Mesenchymal stem cell (in vitro differentiated cells and primary cell): Measurements from ENCODE around the gene CFAP70.

ENCODE experiments used
- DNase-seq: peaks from one replicate; pipeline ENCODE4 v3.0.0-alpha.2; 2013
- H2AFZ ChIP-seq: one replicate; pipeline ENCODE4 v1.6.1; 2013; ENCODE audit warnings: low read depth, mild to moderate bottlenecking, control low read depth, inconsistent platforms, low read length, moderate library complexity
- H2AK5ac ChIP-seq: 2 replicates; pipeline ENCODE4 v1.6.1; 2013; ENCODE audit warnings: low read length, moderate library complexity, mild to moderate bottlenecking, inconsistent platforms; ENCODE audit not compliant: severe bottlenecking
- H2BK120ac ChIP-seq: one replicate; pipeline ENCODE4 v1.6.1; 2013; ENCODE audit warnings: low read depth, mild to moderate bottlenecking, inconsistent platforms, low read length, moderate library complexity
- H2BK12ac ChIP-seq, 2 experiments: one replicate each; pipeline ENCODE4 v1.6.1; 2013; ENCODE audit warnings: inconsistent platforms in 2 of 2, low read length in 2 of 2, mild to moderate bottlenecking in 2 of 2, moderate library complexity in 2 of 2, control low read depth in 1 of 2
- H2BK15ac ChIP-seq: one replicate; pipeline ENCODE4 v1.6.1; 2013; ENCODE audit warnings: mild to moderate bottlenecking, low read depth, inconsistent platforms; ENCODE audit not compliant: poor library complexity, severe bottlenecking
- H2BK5ac ChIP-seq: 2 replicates; pipeline ENCODE4 v1.6.1; 2013; ENCODE audit warnings: low read depth, mild to moderate bottlenecking, low read length, control low read depth, inconsistent platforms; ENCODE audit not compliant: poor library complexity, severe bottlenecking
- H3K14ac ChIP-seq, 2 experiments: one replicate each; pipeline ENCODE4 v1.6.1; 2013; ENCODE audit warnings: inconsistent platforms in 2 of 2, low read length in 2 of 2, control low read depth in 1 of 2, mild to moderate bottlenecking in 1 of 2, moderate library complexity in 1 of 2
- H3K18ac ChIP-seq, 2 experiments: one replicate each; pipeline ENCODE4 v1.6.1; 2013; ENCODE audit warnings: inconsistent platforms in 2 of 2, low read length in 2 of 2, control low read depth in 1 of 2, low read depth in 1 of 2, mild to moderate bottlenecking in 1 of 2
- H3K23ac ChIP-seq, 2 experiments: one replicate each; pipeline ENCODE4 v1.6.1; 2013; ENCODE audit warnings: inconsistent platforms in 2 of 2, low read length in 2 of 2, mild to moderate bottlenecking in 2 of 2, moderate library complexity in 2 of 2, control low read depth in 1 of 2
- H3K27ac ChIP-seq: 2 replicates; pipeline ENCODE4 v1.5.1; 2013; ENCODE audit warnings: mild to moderate bottlenecking, moderate library complexity, low read length, control low read depth, inconsistent platforms; ENCODE audit not compliant: poor library complexity, severe bottlenecking
- H3K27me3 ChIP-seq, 2 experiments: 2 replicates each; pipeline versions ENCODE4 v1.6.1 to v1.7.0; 2013; ENCODE audit warnings: low read length in 2 of 2, mild to moderate bottlenecking in 2 of 2, moderate library complexity in 2 of 2, control low read depth in 1 of 2, inconsistent platforms in 1 of 2; ENCODE audit not compliant: control insufficient read depth in 1 of 2, insufficient read depth in 1 of 2
- H3K36me3 ChIP-seq, 2 experiments: 2 replicates each; pipeline versions ENCODE4 v1.6.1 to v1.7.0; 2013; ENCODE audit warnings: low read length in 2 of 2, control low read depth in 1 of 2, inconsistent platforms in 1 of 2, low read depth in 1 of 2, mild to moderate bottlenecking in 1 of 2; ENCODE audit not compliant: insufficient read depth in 2 of 2, control insufficient read depth in 1 of 2
- H3K4ac ChIP-seq, 2 experiments: one replicate each; pipeline ENCODE4 v1.6.1; 2013; ENCODE audit warnings: inconsistent platforms in 2 of 2, low read length in 2 of 2, mild to moderate bottlenecking in 2 of 2, moderate library complexity in 2 of 2, control low read depth in 1 of 2, low read depth in 1 of 2
- H3K4me1 ChIP-seq: 2 replicates; pipeline ENCODE4 v1.6.1; 2013; ENCODE audit warnings: low read depth, low read length, control low read depth; ENCODE audit not compliant: control insufficient read depth, insufficient read depth
- H3K4me2 ChIP-seq: 2 replicates; pipeline ENCODE4 v1.6.1; 2013; ENCODE audit warnings: low read length, mild to moderate bottlenecking, inconsistent platforms; ENCODE audit not compliant: poor library complexity, severe bottlenecking
- H3K4me3 ChIP-seq, 2 experiments: 2 replicates each; pipeline versions ENCODE4 v1.5.1 to v1.7.0; 2013; ENCODE audit warnings: low read length in 2 of 2, mild to moderate bottlenecking in 2 of 2, control low read depth in 1 of 2, low read depth in 1 of 2; ENCODE audit not compliant: insufficient read depth in 1 of 2
- H3K79me1 ChIP-seq: replicated peaks from 2 replicates; pipeline ENCODE4 v1.6.1; 2013; ENCODE audit warnings: mild to moderate bottlenecking, control low read depth, low read length, inconsistent platforms; ENCODE audit not compliant: poor library complexity, severe bottlenecking
- H3K9ac ChIP-seq: 2 replicates; pipeline ENCODE4 v1.7.0; 2013; ENCODE audit warnings: mild to moderate bottlenecking, low read length, moderate library complexity
- H3K9me3 ChIP-seq: 2 replicates; pipeline ENCODE4 v1.7.0; 2013; ENCODE audit warnings: mild to moderate bottlenecking, low read length; ENCODE audit not compliant: control insufficient read depth
- H4K8ac ChIP-seq: one replicate; pipeline ENCODE4 v1.6.1; 2013; ENCODE audit warnings: inconsistent platforms, mild to moderate bottlenecking, low read length, moderate library complexity
- H4K91ac ChIP-seq: one replicate; pipeline ENCODE4 v1.6.1; 2013; ENCODE audit warnings: mild to moderate bottlenecking, low read length, inconsistent platforms
- WGBS: methylation state at CpG from one replicate; pipeline ENCODE4 v1.1.7; 2013; ENCODE audit warnings: mixed read lengths; 5-methylcytosine and 5-hydroxymethylcytosine counted together

The CFAP70 gene

DNA sequence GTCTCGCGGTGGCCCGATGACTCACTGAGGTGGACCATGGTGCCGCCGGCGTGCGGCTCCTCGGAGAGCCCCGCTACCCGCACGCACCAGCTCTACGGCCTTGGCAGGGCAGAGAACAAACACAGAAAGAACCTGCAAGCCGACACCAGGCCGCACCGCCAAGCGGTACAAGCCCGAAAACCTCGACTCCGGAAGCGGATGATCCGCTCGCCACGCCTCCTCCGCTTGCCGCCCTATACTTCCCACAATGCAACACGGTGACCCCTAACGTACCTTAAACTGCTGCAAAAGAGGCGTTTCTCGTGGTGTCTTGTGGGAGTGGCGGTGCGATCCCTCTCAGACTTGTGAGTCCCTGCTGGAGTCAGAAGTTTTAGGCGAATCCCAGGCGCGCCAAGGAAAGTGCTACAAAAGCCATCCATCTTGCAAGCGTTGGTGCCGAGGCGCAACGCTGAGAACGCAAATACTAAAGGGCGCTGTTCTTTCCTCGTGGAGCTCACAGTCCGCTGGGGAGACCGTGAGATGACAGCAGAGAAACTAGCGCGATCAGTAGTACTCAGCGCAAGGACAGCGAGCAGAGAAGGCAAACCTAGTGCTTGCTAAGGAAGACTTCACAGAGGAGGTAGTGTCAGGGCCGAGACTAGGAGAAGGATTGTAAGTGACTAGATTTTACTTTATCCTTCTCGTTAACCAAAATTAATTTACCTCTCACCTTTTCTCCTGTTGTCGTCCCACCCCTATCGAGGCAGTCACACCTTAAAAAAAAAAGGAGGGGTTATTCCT lies 106.0 kb downstream of the CFAP70 start, which contains the start of gene MRPS16:
Gene MRPS16, minus strand, starts transcription at position 200 of the 780 bp plus-strand sequence. Its CDS starts 162 bp downstream, at position 38.
- under 1% methylated on average over 43 of the region's 51 CpGs for whole genome bisulfite sequencing

DNA sequence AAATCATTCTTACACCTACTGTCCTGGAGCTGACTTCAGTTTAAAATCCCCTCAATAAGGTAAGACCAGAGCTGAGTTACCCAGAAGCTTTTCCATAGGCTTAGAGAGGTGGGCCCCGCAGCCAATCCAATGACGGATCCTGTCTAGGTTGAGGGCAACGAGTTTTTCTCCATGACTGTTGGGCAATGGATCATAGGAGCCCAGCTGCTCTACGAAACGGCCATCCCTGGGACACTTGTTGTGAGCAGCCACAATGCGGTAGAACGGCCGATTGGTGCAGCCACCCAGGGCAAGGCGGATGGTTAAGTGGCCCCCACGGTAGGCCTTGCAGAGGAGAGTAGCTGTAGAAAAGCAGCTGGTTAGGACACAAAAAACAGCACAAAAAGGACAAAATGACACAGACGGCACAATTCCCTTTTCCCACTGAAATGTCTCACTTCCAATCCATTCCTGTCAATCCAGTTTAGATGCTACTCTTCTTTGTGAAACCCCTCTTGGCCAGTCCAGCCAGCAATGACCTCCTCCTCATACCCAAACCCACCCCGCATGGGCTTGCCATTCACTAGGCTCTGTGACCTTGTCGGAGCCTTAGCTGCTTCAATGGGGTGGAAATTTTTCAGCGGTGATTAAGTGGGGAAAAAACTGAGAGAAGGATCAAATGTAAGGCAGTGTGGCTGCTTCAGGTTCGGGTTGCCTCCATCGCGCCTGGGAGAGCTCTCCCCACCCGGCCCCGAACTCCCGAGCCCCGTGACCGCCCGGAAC lies 106.8 kb downstream of the CFAP70 start:
- Histone ChIP-seq H4K91ac (peak overlapping the region; percentile 84), H4K8ac (peak overlapping the region; percentile 95), H3K9ac (peak overlapping the region; percentile 99), H2AK5ac (peak overlapping the region; percentile 85), H3K18ac (peak overlapping the region; percentile 61 to 89), H2BK120ac (peak overlapping the region; percentile 73), H2BK15ac (peak overlapping the region; percentile 17), H3K14ac (peak overlapping the region in 1 of 2 experiments; percentile 83), H3K79me1 (peaks cover 15% of the 10 kb centered on the region), H3K27ac (peak overlapping the region; percentile 94), H2BK12ac (peak overlapping the region; percentile 28 to 59), H3K36me3 (peaks cover 6 to 28% of the 10 kb centered on the region in 2 experiments), H3K4me1 (peaks cover 9% of the 10 kb centered on the region), H3K27me3 (no peaks in the 10 kb centered on the region), H2AFZ (peak overlapping the region; percentile 37), H3K4me2 (peak overlapping the region; percentile 98), H3K4ac (peak overlapping the region; percentile 36 to 85), H3K4me3 (peak overlapping the region; percentile 88 to 99), H3K23ac (peak overlapping the region in 1 of 2 experiments; percentile 83), H2BK5ac (peak overlapping the region; percentile 36), H3K9me3 (no peaks in the 10 kb centered on the region)
- 21% methylated on average over 22 of the region's 23 CpGs for WGBS
- DNase-seq, result peak; percentile 42

More for the DNA sequence above, 106.0 kb downstream of the CFAP70 start, which contains the start of gene MRPS16:
- peak within 1 kb of the TSS in 1 of 2 experiments; percentile 83 for H3K23ac ChIP-seq
- H3K9ac ChIP-seq, result peak within 1 kb of the TSS; percentile 99
- peak within 1 kb of the TSS; percentile 88 to 99 for H3K4me3 ChIP-seq
- peak within 1 kb of the TSS; percentile 95 for H4K8ac ChIP-seq
- peaks cover 6 to 28% of the 10 kb centered on the region in 2 experiments for H3K36me3 ChIP-seq
- H3K79me1 ChIP-seq, result peaks cover 15% of the 10 kb centered on the region
- H2AK5ac ChIP-seq, result peak within 1 kb of the TSS; percentile 85
- H2BK15ac ChIP-seq, result peak within 1 kb of the TSS; percentile 17
- peak; percentile 99 for DNase-seq
- peak within 1 kb of the TSS; percentile 73 to 85 for H3K4ac ChIP-seq
- H2BK5ac ChIP-seq, result peak within 1 kb of the TSS; percentile 36
- H3K14ac ChIP-seq, result peak within 1 kb of the TSS in 1 of 2 experiments; percentile 98
- peak within 1 kb of the TSS; percentile 98 for H3K4me2 ChIP-seq
- peak within 1 kb of the TSS; percentile 73 for H2BK120ac ChIP-seq
- peaks cover 9% of the 10 kb centered on the region for H3K4me1 ChIP-seq
- H3K27ac ChIP-seq, result peak within 1 kb of the TSS; percentile 94
- H3K27me3 ChIP-seq, result no peaks in the 10 kb centered on the region
- H3K9me3 ChIP-seq, result no peaks in the 10 kb centered on the region
- H2AFZ ChIP-seq, result peak within 1 kb of the TSS; percentile 55
- peak within 1 kb of the TSS; percentile 28 to 59 for H2BK12ac ChIP-seq
- H3K18ac ChIP-seq, result peak within 1 kb of the TSS; percentile 89 to 94
- H4K91ac ChIP-seq, result peak within 1 kb of the TSS; percentile 84

DNA sequence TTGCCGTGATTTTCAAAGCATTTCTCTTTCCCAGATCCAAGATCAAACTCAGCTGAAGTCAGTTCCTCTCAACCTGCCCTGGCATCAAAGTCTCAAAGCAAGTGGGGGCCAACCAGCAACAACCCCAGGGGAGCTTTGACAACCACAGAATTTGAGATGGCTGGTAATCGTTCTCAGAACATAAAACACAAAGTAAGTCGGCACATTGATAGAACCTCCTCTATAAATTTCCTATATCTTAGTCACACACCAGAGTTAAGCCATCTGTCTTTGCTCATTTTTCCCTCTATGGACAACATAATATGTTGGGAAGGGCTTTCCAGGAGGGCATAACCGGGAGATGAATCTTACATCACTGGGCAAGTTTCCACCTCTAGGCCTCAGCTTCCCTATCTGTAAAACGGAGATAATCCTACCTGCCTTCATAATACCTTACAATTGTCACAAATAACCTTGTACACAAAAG lies 110.4 kb downstream of the CFAP70 start:
- H4K8ac ChIP-seq, result no peak overlapping the region

More for the DNA sequence above, 110.4 kb downstream of the CFAP70 start:
- no peak overlapping the region for H2BK5ac ChIP-seq
- H3K27ac ChIP-seq, result no peak overlapping the region
- H3K4ac ChIP-seq, result no peak overlapping the region
- no peak overlapping the region for H3K23ac ChIP-seq
- H2AK5ac ChIP-seq, result peak overlapping the region; percentile 37
- no peak overlapping the region for H2BK120ac ChIP-seq
- H3K9ac ChIP-seq, result peak overlapping the region; percentile 96
- no peak overlapping the region for H3K14ac ChIP-seq
- peaks cover 9 to 45% of the 10 kb centered on the region in 2 experiments for H3K36me3 ChIP-seq
- no peak overlapping the region for H2BK12ac ChIP-seq
- no peak overlapping the region for H3K18ac ChIP-seq
- 80% methylated on average over 5 of the region's 5 CpGs for WGBS
- DNase-seq, result peak; percentile 13
- no peak overlapping the region for H3K4me2 ChIP-seq
- peaks cover 14% of the 10 kb centered on the region for H3K79me1 ChIP-seq
- no peaks in the 10 kb centered on the region for H3K27me3 ChIP-seq
- H3K4me1 ChIP-seq, result peaks cover 12% of the 10 kb centered on the region
- H2BK15ac ChIP-seq, result no peak overlapping the region
- no peak overlapping the region for H2AFZ ChIP-seq
- no peak overlapping the region for H4K91ac ChIP-seq
- no peaks in the 10 kb centered on the region for H3K9me3 ChIP-seq
- peak overlapping the region in 1 of 2 experiments; percentile 91 for H3K4me3 ChIP-seq
